SU-DHL-6 (cell line): Measurements from ENCODE around the gene DEPDC5.

Experiments used
- H2AFZ ChIP-seq: fragments of 200-600 bp; sonication (generic); 2 replicates; pipeline ENCODE4 v1.6.1; 2014; ENCODE audit warnings: low read depth, mild to moderate bottlenecking, moderate library complexity, mixed read lengths, antibody characterized with exemption, low read length; ENCODE audit not compliant: severe bottlenecking
- H3F3A ChIP-seq: fragments of 200-600 bp; shearing (Covaris generic); 2 replicates; pipeline ENCODE4 v1.6.0; 2016; ENCODE audit warnings: antibody characterized with exemption, mild to moderate bottlenecking; ENCODE audit not compliant: insufficient read depth
- H3K27ac ChIP-seq: fragments of 200-600 bp; sonication (generic); 2 replicates; pipeline ENCODE4 v1.5.1; 2016; ENCODE audit warnings: low read depth, mild to moderate bottlenecking, low read length, moderate library complexity, mixed read lengths
- H3K27me3 ChIP-seq: fragments of 200-600 bp; sonication (generic), shearing (Covaris generic); 2 replicates; pipeline ENCODE4 v1.6.0; 2014; ENCODE audit warnings: mild to moderate bottlenecking, low read length
- H3K36me3 ChIP-seq: fragments of 200-600 bp; sonication (generic); 2 replicates; pipeline ENCODE4 v1.6.1; 2014; ENCODE audit warnings: mild to moderate bottlenecking, low read length, mixed read lengths
- H3K4me2 ChIP-seq: fragments of 300-600, 200-600 bp; shearing (Covaris generic), sonication (generic); 2 replicates; pipeline ENCODE4 v1.6.0; 2014; ENCODE audit warnings: low read length, low read depth, mild to moderate bottlenecking; ENCODE audit not compliant: poor library complexity, severe bottlenecking
- H3K4me3 ChIP-seq: fragments of 200-600 bp; sonication (generic); 2 replicates; pipeline ENCODE4 v1.5.1; 2014; ENCODE audit warnings: antibody characterized with exemption, low read length, mild to moderate bottlenecking, mixed read lengths; ENCODE audit not compliant: insufficient read depth, poor library complexity, severe bottlenecking
- H3K79me2 ChIP-seq: fragments of 200-600 bp; sonication (generic); 2 replicates; pipeline ENCODE4 v1.6.1; 2014; ENCODE audit warnings: mild to moderate bottlenecking, low read length, moderate library complexity; ENCODE audit not compliant: insufficient read depth
- H3K9ac ChIP-seq: fragments of 200-600 bp; sonication (generic); 2 replicates; pipeline ENCODE4 v1.7.0; 2014; ENCODE audit warnings: mild to moderate bottlenecking, low read length
- H3K9me2 ChIP-seq: fragments of 200-600 bp; sonication (generic); replicated peaks from 2 replicates; pipeline ENCODE4 v1.6.1; 2014; ENCODE audit warnings: low read length; ENCODE audit not compliant: insufficient read depth
- H3K9me3 ChIP-seq: fragments of 200-600 bp; sonication (generic); 2 replicates; pipeline ENCODE4 v1.6.1; 2014; ENCODE audit warnings: low read length, mixed read lengths; ENCODE audit not compliant: insufficient read depth
- H4K20me1 ChIP-seq: fragments of 200-600 bp; sonication (generic); 2 replicates; pipeline ENCODE4 v1.6.1; 2014; ENCODE audit warnings: low read depth, mild to moderate bottlenecking, antibody characterized with exemption, low read length, moderate library complexity, mixed read lengths
- EZH2phosphoT487 ChIP-seq: fragments of 200-600 bp; sonication (generic), shearing (Covaris generic); conservative IDR thresholded peaks from 2 replicates; pipeline ENCODE4 v1.6.1; 2018; ENCODE audit warnings: mild to moderate bottlenecking, antibody characterized with exemption, low read length, moderate library complexity, mixed read lengths
- TF ChIP-seq, protein P1 (sequence below): fragments of 200-600 bp; sonication (generic); IDR thresholded peaks from one replicate; pipeline ENCODE4 v1.5.1; 2017; ENCODE audit warnings: antibody characterized with exemption, mild to moderate bottlenecking, low read length, moderate library complexity; ENCODE audit not compliant: insufficient read depth, poor library complexity, severe bottlenecking

The DEPDC5 gene

DNA sequence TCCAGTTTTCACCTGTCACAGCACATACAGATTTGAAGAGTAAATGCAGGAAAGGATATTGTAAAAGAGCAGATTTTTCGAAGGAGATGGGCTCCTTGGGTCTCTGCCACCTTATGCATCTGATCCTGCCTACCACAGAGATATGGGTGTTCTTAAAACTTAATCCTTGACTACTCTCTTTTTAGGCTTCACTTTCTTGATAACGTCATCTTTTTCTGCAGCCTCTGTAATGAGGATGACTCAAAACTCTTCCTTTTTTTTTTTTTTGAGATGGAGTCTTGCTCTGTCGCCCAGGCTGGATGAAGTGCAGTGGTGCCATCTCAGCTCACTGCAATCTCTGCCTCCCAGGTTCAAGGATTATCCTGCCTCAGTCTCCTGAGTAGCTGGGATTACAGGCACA, 11.7 kb upstream of the DEPDC5 start:
- Histone ChIP-seq H3K27me3 (no peaks in the 10 kb centered on the region), H3K36me3 (no peaks in the 10 kb centered on the region), H3K4me3 (no peak overlapping the region), H3K27ac (no peak overlapping the region), H3K9ac (no peak overlapping the region), H3K79me2 (peaks cover 89% of the 10 kb centered on the region), H3F3A (no peaks in the 10 kb centered on the region), H3K9me2 (no peaks in the 10 kb centered on the region), H3K4me2 (no peak overlapping the region), H4K20me1 (no peaks in the 10 kb centered on the region), H3K9me3 (no peaks in the 10 kb centered on the region), H2AFZ (no peak overlapping the region)
- TF ChIP-seq EZH2phosphoT487 = no peak
- TF ChIP-seq, protein P1, sequence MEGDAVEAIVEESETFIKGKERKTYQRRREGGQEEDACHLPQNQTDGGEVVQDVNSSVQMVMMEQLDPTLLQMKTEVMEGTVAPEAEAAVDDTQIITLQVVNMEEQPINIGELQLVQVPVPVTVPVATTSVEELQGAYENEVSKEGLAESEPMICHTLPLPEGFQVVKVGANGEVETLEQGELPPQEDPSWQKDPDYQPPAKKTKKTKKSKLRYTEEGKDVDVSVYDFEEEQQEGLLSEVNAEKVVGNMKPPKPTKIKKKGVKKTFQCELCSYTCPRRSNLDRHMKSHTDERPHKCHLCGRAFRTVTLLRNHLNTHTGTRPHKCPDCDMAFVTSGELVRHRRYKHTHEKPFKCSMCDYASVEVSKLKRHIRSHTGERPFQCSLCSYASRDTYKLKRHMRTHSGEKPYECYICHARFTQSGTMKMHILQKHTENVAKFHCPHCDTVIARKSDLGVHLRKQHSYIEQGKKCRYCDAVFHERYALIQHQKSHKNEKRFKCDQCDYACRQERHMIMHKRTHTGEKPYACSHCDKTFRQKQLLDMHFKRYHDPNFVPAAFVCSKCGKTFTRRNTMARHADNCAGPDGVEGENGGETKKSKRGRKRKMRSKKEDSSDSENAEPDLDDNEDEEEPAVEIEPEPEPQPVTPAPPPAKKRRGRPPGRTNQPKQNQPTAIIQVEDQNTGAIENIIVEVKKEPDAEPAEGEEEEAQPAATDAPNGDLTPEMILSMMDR = no peak

DNA sequence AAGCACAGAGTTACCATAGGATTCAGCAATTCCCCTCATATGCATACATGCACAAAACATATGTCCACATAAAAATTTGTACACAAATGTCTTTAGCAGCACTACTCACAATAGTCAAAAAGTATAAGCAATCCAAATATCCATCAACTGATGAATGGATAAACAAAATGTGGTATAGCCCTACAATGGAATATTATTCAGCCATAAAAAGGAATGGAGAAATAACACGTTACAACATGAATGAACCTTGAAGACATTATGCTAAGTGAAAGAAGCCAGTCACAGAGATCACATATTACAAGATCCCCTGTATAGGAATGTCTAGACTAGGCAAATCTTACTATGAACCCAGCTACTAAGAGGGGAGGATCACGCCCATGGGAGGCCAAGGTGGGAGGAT, 11.1 kb upstream of the DEPDC5 start:
- Histone ChIP-seq H3K9ac (no peak overlapping the region), H3K4me2 (no peak overlapping the region), H4K20me1 (no peaks in the 10 kb centered on the region), H3K36me3 (0 out of 2 replicates have a peak, but pooled peaks cover 3% of the 10 kb centered on the region), H3K9me3 (no peaks in the 10 kb centered on the region), H3K4me3 (no peak overlapping the region), H3K9me2 (no peaks in the 10 kb centered on the region), H3K27me3 (no peaks in the 10 kb centered on the region), H3F3A (no peaks in the 10 kb centered on the region), H2AFZ (no peak overlapping the region), H3K79me2 (peaks cover 89% of the 10 kb centered on the region), H3K27ac (no peak overlapping the region)
- TF ChIP-seq EZH2phosphoT487 = no peak
- TF ChIP-seq, protein P1 = no peak

DNA sequence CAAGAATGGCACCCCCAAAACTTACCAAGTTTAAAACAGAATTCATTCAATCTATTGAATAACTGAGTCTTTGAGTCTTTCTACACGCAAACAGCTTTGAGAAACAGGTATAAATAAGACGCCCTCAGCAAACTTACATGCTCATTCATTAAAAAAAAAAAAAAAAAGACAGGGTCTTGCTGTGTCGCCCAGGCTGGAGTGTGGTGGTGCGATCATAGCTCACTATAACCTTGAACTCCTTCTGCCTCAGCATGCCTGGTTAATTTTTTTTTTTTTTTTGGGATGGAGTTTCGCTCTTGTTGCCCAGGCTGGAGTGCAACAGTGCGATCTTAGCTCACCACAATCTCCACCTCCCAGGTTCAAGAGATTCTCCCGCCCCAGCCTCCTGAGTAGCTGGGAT, 9.9 kb upstream of the DEPDC5 start:
- Histone ChIP-seq H3K9me2 (no peaks in the 10 kb centered on the region), H3K27me3 (no peaks in the 10 kb centered on the region), H4K20me1 (no peaks in the 10 kb centered on the region), H3K4me3 (no peak overlapping the region), H3K9ac (no peak overlapping the region), H3K4me2 (no peak overlapping the region), H3K79me2 (peaks cover 90% of the 10 kb centered on the region), H3K36me3 (0 out of 2 replicates have a peak, but pooled peaks cover 3% of the 10 kb centered on the region), H3K9me3 (no peaks in the 10 kb centered on the region), H2AFZ (no peak overlapping the region), H3K27ac (no peak overlapping the region), H3F3A (no peaks in the 10 kb centered on the region)
- TF ChIP-seq EZH2phosphoT487 = no peak
- TF ChIP-seq, protein P1 = no peak

DNA sequence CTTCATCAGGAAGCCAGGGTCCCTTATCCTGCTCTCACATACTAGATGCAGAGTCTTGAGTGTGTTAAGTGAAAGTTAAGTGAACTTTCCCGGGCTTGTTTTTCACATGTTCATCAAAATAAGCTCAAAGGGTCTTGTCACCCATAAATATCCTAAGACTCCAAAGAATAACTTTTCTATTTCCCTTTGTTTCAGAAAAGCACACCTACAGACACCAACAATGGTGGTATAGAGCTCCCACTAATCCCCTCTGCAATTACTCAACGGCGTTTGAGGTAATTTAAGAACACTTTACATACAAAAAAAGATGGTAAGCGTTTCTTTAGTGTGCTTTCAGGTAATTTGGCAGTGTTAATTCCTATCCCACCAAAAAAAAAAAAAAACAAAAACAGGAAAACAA, 6.4 kb upstream of the DEPDC5 start:
- H3K27me3 ChIP-seq = no peaks in the 10 kb centered on the region
- H3K79me2 ChIP-seq = peaks cover 68% of the 10 kb centered on the region
- no peak overlapping the region for H3K27ac ChIP-seq
- TF ChIP-seq EZH2phosphoT487 = no peak
- TF ChIP-seq, protein P1 = no peak
- H3K4me3 ChIP-seq = no peak overlapping the region
- H4K20me1 ChIP-seq = no peaks in the 10 kb centered on the region
- H3K9ac ChIP-seq = no peak overlapping the region
- peaks cover 6% of the 10 kb centered on the region; the same call in 1 of the 2 replicates for H3F3A ChIP-seq
- H3K9me3 ChIP-seq = no peaks in the 10 kb centered on the region
- H3K36me3 ChIP-seq = 0 out of 2 replicates have a peak, but pooled peaks cover 3% of the 10 kb centered on the region
- H3K4me2 ChIP-seq = peak overlapping the region; percentile 90
- no peaks in the 10 kb centered on the region for H3K9me2 ChIP-seq
- no peak overlapping the region for H2AFZ ChIP-seq
